BJ (cell line): ENCODE data around the gene RTEL1. TPM values are rescaled to one million over a fixed set of nuclear protein-coding genes. Genes with fewer than 3 reads are reported as not detected.
"Not testable (repeated sequence)": the region's sequence is repeated elsewhere in the genome, so short reads cannot be mapped to it uniquely, and the experiment has no call there.

Source experiments
- CTCF ChIA-PET: fragments of 350-600 bp; formaldehyde crosslinking; extraction: SDS; loops from one replicate; lab custom pipeline; 2021; ENCODE audit warnings: antibody characterized with exemption, inconsistent platforms; lab: Yijun Ruan, JAX
- POLR2A ChIA-PET: fragments of 300-600 bp; sonication (Branson Sonifier 250); formaldehyde crosslinking; extraction: SDS; loops from one replicate; lab custom pipeline; 2021; ENCODE audit warnings: antibody characterized with exemption; lab: Charles Lee
- DNase-seq: peaks from one replicate; pipeline ENCODE4 v3.0.0-alpha.2; 2011; ENCODE audit warnings: low read depth
- H3K27me3 ChIP-seq: 2 replicates; pipeline ENCODE4 v1.6.0; 2011; ENCODE audit warnings: low read length; ENCODE audit not compliant: control insufficient read depth, insufficient read depth
- H3K36me3 ChIP-seq: 2 replicates; pipeline ENCODE4 v1.5.1; 2011; ENCODE audit warnings: low read length; ENCODE audit not compliant: control insufficient read depth, insufficient read depth
- H3K4me3 ChIP-seq: 2 replicates; pipeline ENCODE4 v1.5.1; 2011; ENCODE audit warnings: low read depth, mild to moderate bottlenecking, control low read depth, low read length
- CTCF ChIP-seq: IDR thresholded peaks from 2 replicates; pipeline ENCODE4 v1.5.1; 2011; ENCODE audit warnings: low read depth, mild to moderate bottlenecking, control low read depth, inconsistent platforms, low read length, moderate library complexity; ENCODE audit not compliant: insufficient read depth
- polyA plus RNA-seq: library from polyadenylated mRNA; depleted of rRNA; stranded (reverse); fragments of >200 nt; gene quantifications from 2 replicates; pipeline ENCODE4 v1.2.3, GENCODE V29; 2011

RTEL1 gene
- polyA plus RNA-seq, 1 experiment = 18.3 TPM

- Histone ChIP-seq H3K27me3 (no peaks in the 10 kb centered on the region), H3K36me3 (peaks cover 9% of the 10 kb centered on the region), H3K4me3 (no peak overlapping the region)
- no peak for DNase-seq
- TF ChIP-seq CTCF = no peak
- ChIA-PET POLR2A (no interaction called here), CTCF (no interaction called here)
Observed at GRCh38 chr20:63718996-63719395, 60.9 kb downstream of the RTEL1 start.

GRCh38 chr20:63722967-63723622 lies 65.0 kb downstream of the RTEL1 start:
- not testable (repeated sequence) for H3K27me3 ChIP-seq, H3K36me3 ChIP-seq, H3K4me3 ChIP-seq, DNase-seq
- CTCF ChIA-PET = interaction anchor here (1.4 kb wide), 1 partner anchor 10 kb away, joined by 3 read pairs; no protein-coding TSS in a partner anchor
- POLR2A ChIA-PET = interaction anchor here (0.7 kb wide), 1 partner anchor 22 kb away, joined by 4 read pairs; no protein-coding TSS in a partner anchor

GRCh38 chr20:63730189-63730733 lies 72.1 kb downstream of the RTEL1 start:
- H3K4me3 ChIP-seq, POLR2A ChIA-PET, DNase-seq, CTCF ChIA-PET, H3K27me3 ChIP-seq: not testable (repeated sequence)
- peaks cover 19% of the 10 kb centered on the region for H3K36me3 ChIP-seq

- H3K27me3 ChIP-seq = no peaks in the 10 kb centered on the region
- ChIA-PET POLR2A (no interaction called here), CTCF (no interaction called here)
- no peak for TF ChIP-seq CTCF
- no peak overlapping the region for H3K4me3 ChIP-seq
- DNase-seq = no peak
- H3K36me3 ChIP-seq = peaks cover 22% of the 10 kb centered on the region
Observed at GRCh38 chr20:63731410-63731809, 73.3 kb downstream of the RTEL1 start.

- Histone ChIP-seq H3K27me3 (no peaks in the 10 kb centered on the region), H3K36me3 (peaks cover 24% of the 10 kb centered on the region), H3K4me3 (no peak overlapping the region)
- CTCF ChIA-PET = no interaction called here
- POLR2A ChIA-PET = no interaction called here
- TF ChIP-seq CTCF = no peak
- no peak for DNase-seq
Observed at GRCh38 chr20:63732118-63733095, 74.3 kb downstream of the RTEL1 start.

GRCh38 chr20:63733117-63733516 lies 75.0 kb downstream of the RTEL1 start:
- H3K27me3 ChIP-seq = no peaks in the 10 kb centered on the region
- H3K4me3 ChIP-seq = no peak overlapping the region
- H3K36me3 ChIP-seq = peaks cover 24% of the 10 kb centered on the region
- no peak for DNase-seq
- POLR2A ChIA-PET = no interaction called here
- no peak for TF ChIP-seq CTCF
- CTCF ChIA-PET = no interaction called here
